H1 (cell line): ENCODE results near the gene UBR2. TPM values are rescaled to one million over a fixed set of nuclear protein-coding genes. Genes with fewer than 3 reads are reported as not detected.

ENCODE experiments used
- CBX5 ChIP-seq: fragments of 300-800, 300-1000 bp; sonication (generic); IDR thresholded peaks from 2 replicates; pipeline ENCODE4 v1.7.1; 2016; ENCODE audit warnings: antibody characterized with exemption, low read length, low read depth
- NANOG ChIP-seq: IDR thresholded peaks from 2 replicates; pipeline ENCODE4 v1.6.1; 2011; ENCODE audit warnings: low read length, low read depth, mild to moderate bottlenecking, inconsistent platforms; ENCODE audit not compliant: insufficient read depth, poor library complexity, severe bottlenecking
- POLR2AphosphoS5 ChIP-seq: IDR thresholded peaks from 2 replicates; pipeline ENCODE4 v1.6.1; 2011; ENCODE audit warnings: low read depth, low read length
- YY1 ChIP-seq: IDR thresholded peaks from 2 replicates; pipeline ENCODE4 v1.6.1; 2011; ENCODE audit warnings: low read depth, mild to moderate bottlenecking, low read length
- polyA plus RNA-seq, 7 experiments: library from polyadenylated mRNA; depleted of rRNA in 3 of 7; stranded (reverse) in 5 of 7; unstranded in 2 of 7; fragments of >200 nt in 5 of 7; fragments of 200-250 nt in 2 of 7; gene quantifications; 1 replicate in 5 of 7; 2 replicates in 1 of 7; 4 replicates in 1 of 7; pipeline versions ENCODE4 v1.2.1 to v1.2.3, GENCODE V29; 2011 to 2013; ENCODE audit warnings: missing spikeins in 2 of 7, mixed read lengths in 2 of 7
- total RNA-seq: library from RNA; stranded (reverse); fragmentation: NEBNext Ultra II Directional; extraction: Animal tissue kit (Norgen Biotek cat#: 25700); gene quantifications from 2 replicates; pipeline ENCODE4 v1.2.1, GENCODE V29; 2021

Gene UBR2
- total and polyA plus RNA-seq, 2 of the 8 experiments (the other 6 are each of a cell fraction or from before 2014, with no cell fraction given) = 6.5 to 19.5 TPM

- TF ChIP-seq NANOG = no peak
- no peak for TF ChIP-seq POLR2AphosphoS5
- no peak for TF ChIP-seq YY1
- no peak for TF ChIP-seq CBX5
- TF ChIP-seq, all 59 proteins: peak for 0
Observed at GRCh38 chr6:42694586-42694985, 130.8 kb downstream of the UBR2 start (continued).
